Measurements from ENCODE around the gene MGRN1.

Gene MGRN1

DNA sequence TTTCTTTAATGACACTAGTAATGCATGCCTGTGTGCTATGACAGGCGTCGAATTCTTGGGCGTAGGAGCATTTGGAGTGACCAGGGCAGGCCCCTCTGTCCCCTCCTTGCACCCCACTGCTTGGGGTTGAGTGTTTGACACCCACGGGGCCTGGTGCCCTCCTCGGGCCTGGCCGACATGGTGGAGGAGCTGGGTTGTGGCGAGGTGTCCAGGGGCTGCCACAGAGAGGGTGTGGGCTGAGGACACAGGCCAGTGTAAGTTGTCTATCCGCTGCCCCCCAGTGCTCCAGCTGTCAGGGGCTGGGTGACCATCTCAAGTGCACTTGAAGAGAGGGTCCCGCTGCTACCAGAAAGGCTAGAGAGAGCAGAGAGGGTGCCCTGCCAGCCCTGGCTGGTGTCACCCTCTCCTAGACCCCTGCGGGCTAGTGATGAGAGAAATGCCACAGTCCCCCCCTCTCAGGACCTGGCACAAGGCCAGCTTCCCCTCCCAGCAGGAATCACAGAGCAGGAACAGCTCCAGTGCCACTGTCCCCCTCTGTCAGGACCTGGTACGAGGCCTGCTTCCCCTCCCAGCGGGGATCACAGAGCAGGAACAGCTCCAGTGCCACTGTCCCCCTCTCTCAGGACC lies 30.5 kb downstream of the MGRN1 start:
- no peak for DNase-seq

GRCh38 chr16:4655801-4656200 lies 31.2 kb downstream of the MGRN1 start:
- DNase-seq, result no peak

DNA sequence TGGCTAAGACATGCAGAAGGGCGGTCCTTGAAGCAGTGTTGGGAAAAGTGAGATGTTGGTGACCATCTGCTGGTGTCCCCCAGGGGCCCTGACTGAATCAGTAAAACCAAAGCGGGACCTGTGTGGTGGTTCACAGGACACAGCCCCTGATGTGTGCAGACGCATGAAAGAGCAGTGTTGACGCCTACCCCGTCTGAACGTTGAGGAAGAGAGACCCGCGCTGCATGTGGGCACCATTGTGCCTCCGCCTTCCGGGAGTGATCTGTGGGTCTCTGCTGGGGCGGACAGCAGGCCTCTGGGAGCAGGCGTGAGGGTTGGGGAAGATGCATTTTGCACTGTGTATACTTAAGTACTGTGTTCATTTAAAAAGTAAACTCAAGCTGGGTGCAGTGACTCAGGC lies 31.6 kb downstream of the MGRN1 start:
- DNase-seq, result no peak

- DNase-seq, result no peak
Measured at GRCh38 chr16:4656695-4657686, 32.4 kb downstream of the MGRN1 start.

GRCh38 chr16:4659363-4660353 lies 35.0 kb downstream of the MGRN1 start:
- no peak for DNase-seq

DNA sequence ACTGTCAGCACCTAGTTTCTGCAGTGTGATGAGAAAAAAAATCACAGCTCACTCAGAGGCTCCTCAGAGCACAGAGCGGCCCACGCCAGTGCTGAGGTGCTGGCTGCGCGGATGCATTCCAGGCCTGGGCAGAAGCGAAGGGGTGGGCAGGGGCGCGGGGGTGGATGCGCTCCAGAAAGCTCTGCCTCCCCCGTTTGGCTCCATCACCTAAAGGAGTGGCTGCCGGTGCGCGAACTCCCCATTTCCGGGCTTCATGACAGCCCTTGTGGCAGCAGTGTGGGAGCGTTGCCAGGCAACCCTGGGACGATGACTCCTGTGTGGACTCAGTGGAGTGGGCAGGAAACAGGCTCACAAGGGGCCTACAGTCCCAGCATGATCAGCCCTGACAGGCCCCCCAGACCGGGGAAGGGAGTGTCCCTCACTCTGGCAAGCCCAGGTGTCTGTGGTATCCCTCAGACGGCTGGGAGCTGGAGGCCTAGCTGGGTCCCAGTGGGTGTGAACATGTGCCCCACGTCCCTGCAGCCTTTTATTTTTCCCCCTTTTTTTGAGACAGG lies 35.9 kb downstream of the MGRN1 start:
- DNase-seq, result peak; percentile 79 to 81

DNA sequence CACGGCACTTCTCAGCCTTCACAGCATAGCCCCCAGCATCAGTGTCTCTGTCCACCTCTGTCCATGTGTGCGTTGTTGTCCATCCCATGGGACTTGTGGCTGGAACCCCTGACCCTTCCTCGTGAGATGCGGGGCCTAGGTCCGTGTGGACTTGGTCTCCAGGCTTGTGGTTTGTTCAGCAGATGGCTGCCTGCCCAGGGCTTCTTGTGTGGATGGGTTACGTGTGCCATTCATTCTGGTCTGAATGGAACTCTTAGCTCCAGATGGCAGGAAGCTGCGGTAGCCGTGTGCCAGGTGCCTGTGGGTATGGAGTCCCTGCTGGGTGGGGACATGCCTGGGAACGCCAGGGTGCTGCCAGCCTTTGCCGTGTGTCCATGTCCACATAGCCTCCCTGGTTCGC lies 37.0 kb downstream of the MGRN1 start:
- DNase-seq, result no peak

GRCh38 chr16:4663465-4663776 lies 38.8 kb downstream of the MGRN1 start:
- no peak for DNase-seq

DNA sequence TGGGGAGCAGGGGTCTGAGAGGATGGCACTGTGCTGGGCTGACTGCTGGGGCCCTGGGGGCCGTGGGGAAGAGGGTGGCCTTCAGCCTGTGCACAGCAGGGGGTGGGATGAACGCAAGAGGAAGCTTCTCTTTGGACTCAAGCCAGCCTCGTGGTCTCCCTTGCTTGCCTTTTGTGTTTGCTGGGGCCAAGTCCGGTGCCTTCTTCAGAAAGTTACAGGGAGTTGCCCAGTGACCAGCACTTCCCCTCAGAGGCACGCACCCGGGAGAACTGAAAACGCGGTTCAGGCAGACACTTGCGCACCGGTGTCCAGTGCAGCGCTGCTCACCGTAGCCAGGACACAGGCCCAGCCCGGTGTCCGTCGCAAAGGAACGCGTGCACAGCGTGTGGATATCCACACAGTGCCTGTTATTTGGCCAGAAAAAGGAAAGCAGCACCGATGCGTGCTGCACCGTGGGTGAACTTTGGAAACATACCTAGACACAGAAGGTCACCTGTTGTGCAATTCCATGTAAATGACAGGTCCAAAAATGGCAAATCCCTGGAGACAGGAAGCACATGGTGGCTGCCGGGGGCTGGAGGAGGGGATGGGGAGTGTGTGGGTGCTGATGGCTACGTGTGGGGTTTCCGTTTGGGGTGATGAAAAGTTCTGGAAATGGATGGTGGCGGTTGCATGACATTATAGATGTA lies 39.3 kb downstream of the MGRN1 start:
- no peak for DNase-seq

- DNase-seq, result peak; percentile 40 to 50
Measured at GRCh38 chr16:4664538-4665418, 40.2 kb downstream of the MGRN1 start.

GRCh38 chr16:4666537-4667202 lies 42.0 kb downstream of the MGRN1 start:
- DNase-seq, result no peak

DNA sequence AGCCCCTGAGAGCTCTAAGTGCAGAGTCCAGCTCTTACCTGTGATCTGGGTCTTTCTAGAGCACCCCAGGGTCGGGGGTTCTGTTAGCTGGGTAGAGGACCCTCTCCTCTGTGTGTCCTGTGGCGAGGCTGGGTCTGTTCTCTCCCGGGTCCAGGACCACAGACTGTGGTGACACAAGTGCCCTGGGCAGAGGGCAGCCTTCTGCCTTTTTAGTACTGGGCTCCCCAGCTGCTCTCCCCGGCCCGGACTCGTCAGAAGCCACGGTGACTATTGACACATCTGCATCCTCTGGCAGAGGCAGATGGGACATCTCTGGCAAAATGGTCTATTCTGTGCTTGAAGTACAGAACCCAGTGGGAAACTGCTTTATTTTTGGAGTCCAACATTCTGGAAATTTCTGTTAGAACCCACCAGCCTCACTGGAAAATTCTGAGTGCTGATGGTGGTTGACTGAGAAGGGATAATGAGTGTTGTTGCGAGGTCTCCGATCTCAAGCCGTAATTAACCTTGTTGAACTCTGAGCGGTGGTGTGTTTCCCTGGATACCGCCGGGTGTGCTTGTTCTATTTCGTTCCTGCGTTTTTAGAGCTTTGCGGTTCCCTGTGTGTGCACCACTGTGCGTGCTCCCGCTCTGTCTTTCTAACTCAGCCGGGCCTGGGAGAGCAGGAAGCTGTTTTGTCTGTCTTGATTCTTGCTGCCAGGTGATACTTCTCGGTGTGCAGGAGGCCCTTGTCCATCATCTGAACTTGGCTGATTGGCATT lies 42.8 kb downstream of the MGRN1 start:
- no peak for DNase-seq

DNA sequence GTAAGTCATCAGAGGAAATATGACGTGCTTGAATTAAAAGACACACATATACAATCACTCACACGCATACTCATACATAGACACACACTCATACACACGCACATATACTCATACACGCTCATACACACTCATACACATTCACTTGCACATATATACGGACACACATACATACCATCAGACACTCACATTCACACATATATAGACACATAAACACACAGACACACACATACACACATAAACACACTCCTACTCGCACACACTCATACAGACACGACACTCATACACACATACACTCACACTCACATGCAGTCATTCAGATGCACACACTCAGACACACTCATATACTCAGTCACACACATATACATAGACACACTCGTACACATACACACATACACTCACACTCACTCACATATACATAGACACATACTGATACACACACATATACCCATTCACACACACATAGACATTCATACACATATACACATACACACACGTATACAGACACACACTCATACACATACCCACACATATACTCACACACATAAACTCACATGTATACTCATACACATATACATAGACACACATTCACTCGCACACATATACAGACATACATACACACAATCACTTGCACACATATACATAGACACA lies 43.8 kb downstream of the MGRN1 start:
- no peak for DNase-seq

DNA sequence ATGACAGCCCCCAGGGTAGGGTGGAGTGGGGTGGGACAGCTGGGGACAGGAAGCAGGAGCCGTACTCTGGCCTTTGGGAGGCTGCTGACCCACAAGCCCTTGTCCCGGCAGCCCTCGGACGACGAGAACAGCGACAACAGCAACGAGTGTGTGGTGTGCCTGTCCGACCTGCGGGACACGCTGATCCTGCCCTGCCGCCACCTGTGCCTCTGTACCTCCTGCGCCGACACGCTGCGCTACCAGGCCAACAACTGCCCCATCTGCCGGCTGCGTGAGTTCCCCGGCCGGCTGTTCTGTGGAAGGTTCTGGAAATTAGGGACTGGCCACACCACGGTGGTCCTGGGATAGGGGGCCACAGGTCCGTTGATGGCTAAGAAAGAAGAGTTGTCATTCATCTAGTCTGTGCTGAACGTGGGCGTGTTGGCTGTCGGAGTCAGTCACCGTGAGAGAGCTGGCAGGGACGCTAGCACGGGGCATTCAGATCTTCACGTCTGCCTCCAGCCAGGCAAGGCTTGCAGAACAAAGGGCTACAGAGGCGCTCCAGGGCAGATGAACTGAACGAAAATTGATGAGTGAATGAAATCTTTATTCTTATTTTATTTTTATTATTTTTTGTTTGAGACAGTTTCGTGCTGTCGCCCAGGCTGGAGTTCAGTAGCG lies 48.9 kb downstream of the MGRN1 start:
- DNase-seq, result no peak

DNA sequence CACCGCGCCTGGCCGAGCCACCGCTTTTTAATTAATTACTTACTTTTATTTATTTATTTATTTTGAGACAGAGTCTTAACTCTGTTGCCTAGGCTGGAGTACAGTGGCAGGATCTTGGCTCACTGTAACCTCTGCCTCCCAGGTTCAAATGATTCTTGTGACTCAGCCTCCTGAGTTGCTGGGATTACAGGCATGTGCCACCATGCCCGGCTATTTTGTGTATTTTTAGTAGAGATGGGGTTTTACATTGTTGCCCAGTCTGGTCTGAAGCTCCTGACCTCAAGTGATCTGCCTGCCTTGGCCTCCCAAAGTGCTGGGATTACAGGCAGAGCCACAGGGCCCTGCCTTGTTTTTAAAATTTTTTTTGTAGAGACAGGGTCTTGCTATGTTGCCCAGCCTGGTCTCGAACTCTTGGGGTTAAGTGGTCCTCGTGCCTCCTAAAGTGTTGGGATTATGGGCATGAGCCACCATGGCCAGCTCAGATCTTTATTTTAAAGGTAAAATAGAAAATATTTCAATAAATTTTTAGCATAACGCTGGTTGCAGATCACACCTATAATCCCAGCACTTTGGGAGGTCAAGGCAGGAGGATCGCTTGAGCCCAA lies 50.4 kb downstream of the MGRN1 start:
- no peak for DNase-seq

DNA sequence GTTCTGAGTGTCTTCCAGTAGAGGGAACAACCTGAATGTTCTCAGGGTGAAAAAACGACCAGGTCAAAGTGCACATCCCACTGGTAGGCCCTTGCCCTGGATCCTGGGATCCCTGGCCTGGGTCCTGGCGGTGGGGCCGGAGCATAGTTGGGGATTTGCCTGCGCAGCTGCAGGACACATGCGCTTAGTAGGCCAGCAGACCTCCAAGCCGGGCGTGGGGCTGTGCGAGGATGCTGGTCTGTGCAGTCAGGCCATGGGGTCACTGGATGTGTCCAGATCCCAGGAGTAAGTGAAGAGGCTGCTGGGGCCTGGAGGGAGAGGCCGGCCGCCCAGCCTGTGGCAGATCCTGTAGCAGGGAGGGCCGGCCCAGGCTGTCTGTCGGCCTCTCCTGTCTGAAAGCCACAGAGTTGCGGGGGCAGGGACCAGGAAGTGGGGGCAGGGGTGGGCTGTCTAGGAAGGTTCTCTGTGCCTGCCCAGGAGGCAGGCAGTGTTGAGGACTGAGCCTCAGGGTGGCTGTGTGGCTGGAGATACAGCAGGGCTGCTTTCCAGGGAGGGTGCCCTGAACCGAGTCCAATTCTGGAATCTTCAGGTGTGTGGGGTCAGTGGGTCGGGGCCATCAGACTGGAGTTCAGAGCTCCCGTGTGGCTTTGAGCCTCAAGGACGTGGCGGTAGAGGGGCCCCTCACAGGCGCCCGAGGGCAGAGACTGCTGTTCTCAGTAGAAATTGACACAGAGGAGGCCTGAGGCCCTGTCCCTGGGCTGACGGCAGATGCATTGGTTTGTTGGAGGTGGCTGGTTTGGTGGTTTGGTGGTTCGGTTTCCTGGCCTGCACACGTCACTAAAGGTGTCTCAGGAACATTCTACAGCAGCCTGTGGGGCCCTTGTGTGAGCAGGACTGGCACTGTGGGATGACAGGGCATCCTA lies 51.5 kb downstream of the MGRN1 start:
- DNase-seq, result peak; percentile 54 to 58

GRCh38 chr16:4676831-4677230 lies 52.2 kb downstream of the MGRN1 start:
- no peak for DNase-seq
